ENCODE measurements around the gene RTN4R. TPM values are rescaled to one million over a fixed set of nuclear protein-coding genes. Genes with fewer than 3 reads are reported as not detected.
"Not testable (repeated sequence)": the region's sequence is repeated elsewhere in the genome, so short reads cannot be mapped to it uniquely, and the experiment has no call there.

RTN4R gene
- total and polyA plus RNA-seq, 3 donors from 2014 or later, result 2.1 to 6.1 (median 5.1) TPM

GRCh38 chr22:20292108-20292507 is 24.0 kb upstream of the RTN4R start:
- no peak overlapping the region for H3K4me3 ChIP-seq
- H3K27me3 ChIP-seq, result no peaks in the 10 kb centered on the region
- 75 to 92% methylated on average over 5 of the region's 5 CpGs for whole genome bisulfite sequencing, 2 donors
- H3K36me3 ChIP-seq (ENCODE audit: low read depth, missing control alignments), result no peaks in the 10 kb centered on the region
- no peak for TF ChIP-seq CTCF (IDR thresholded peaks at IDR 0.05)
- no peak for TF ChIP-seq POLR2A (IDR thresholded peaks at IDR 0.05)
- H3K27ac ChIP-seq, result no peak overlapping the region
- no peak for DNase-seq
- no peaks in the 10 kb centered on the region for H3K9me3 ChIP-seq
- intact Hi-C loops (cut with DNase I; ENCODE audit: low total_unique reads), result no loop called here
- no peaks in the 10 kb centered on the region for H3K4me1 ChIP-seq

- Histone ChIP-seq H3K9me3 (no peaks in the 10 kb centered on the region), H3K27ac (no peak overlapping the region), H3K4me1 (no peaks in the 10 kb centered on the region), H3K4me3 (no peak overlapping the region), H3K36me3 (ENCODE audit: low read depth, missing control alignments) (no peaks in the 10 kb centered on the region), H3K27me3 (no peaks in the 10 kb centered on the region)
- 58 to 67% methylated on average over 11 of the region's 11 CpGs for WGBS, 2 donors
- intact Hi-C loops (cut with DNase I; ENCODE audit: low total_unique reads), result no loop called here
- TF ChIP-seq POLR2A (IDR thresholded peaks at IDR 0.05), result no peak
- TF ChIP-seq CTCF (IDR thresholded peaks at IDR 0.05), result no peak
- no peak for DNase-seq
These were observed 23.5 kb upstream of the RTN4R start for GRCh38 chr22:20291604-20292063.

GRCh38 chr22:20291249-20291586 is 23.1 kb upstream of the RTN4R start:
- Histone ChIP-seq H3K9me3 (no peaks in the 10 kb centered on the region), H3K4me1 (no peaks in the 10 kb centered on the region), H3K36me3 (ENCODE audit: low read depth, missing control alignments) (no peaks in the 10 kb centered on the region), H3K27ac (no peak overlapping the region), H3K4me3 (no peak overlapping the region), H3K27me3 (no peaks in the 10 kb centered on the region)
- no peak for DNase-seq
- no peak for TF ChIP-seq POLR2A (IDR thresholded peaks at IDR 0.05)
- TF ChIP-seq CTCF (IDR thresholded peaks at IDR 0.05), result no peak
- intact Hi-C loops (cut with DNase I; ENCODE audit: low total_unique reads), result no loop called here
- 71 to 88% methylated on average over 3 to 5 of the region's 5 CpGs for WGBS, 2 donors

- 86 to 90% methylated on average over 2 to 12 of the region's 13 CpGs for WGBS, 2 donors
- H3K9me3 ChIP-seq, result no peaks in the 10 kb centered on the region
- TF ChIP-seq POLR2A (IDR thresholded peaks at IDR 0.05), result no peak
- no peak for TF ChIP-seq CTCF (IDR thresholded peaks at IDR 0.05)
- DNase-seq, result no peak
- no peaks in the 10 kb centered on the region for H3K27me3 ChIP-seq
- H3K36me3 ChIP-seq (ENCODE audit: low read depth, missing control alignments), result no peaks in the 10 kb centered on the region
- no peak overlapping the region for H3K27ac ChIP-seq
- no peak overlapping the region for H3K4me3 ChIP-seq
- H3K4me1 ChIP-seq, result no peaks in the 10 kb centered on the region
- intact Hi-C loops (cut with DNase I; ENCODE audit: low total_unique reads), result no loop called here
These were observed 22.6 kb upstream of the RTN4R start for GRCh38 chr22:20290578-20291248.

- intact Hi-C loops (cut with DNase I; ENCODE audit: low total_unique reads), result no loop called here
- 83 to 94% methylated on average over 2 to 10 of the region's 10 CpGs for WGBS, 2 donors
- Histone ChIP-seq H3K27ac (no peak overlapping the region), H3K36me3 (ENCODE audit: low read depth, missing control alignments) (no peaks in the 10 kb centered on the region), H3K4me1 (no peaks in the 10 kb centered on the region), H3K4me3 (no peak overlapping the region), H3K9me3 (no peaks in the 10 kb centered on the region), H3K27me3 (no peaks in the 10 kb centered on the region)
- TF ChIP-seq POLR2A (IDR thresholded peaks at IDR 0.05) (no peak), CTCF (IDR thresholded peaks at IDR 0.05) (no peak)
- no peak for DNase-seq
These were observed 21.9 kb upstream of the RTN4R start for GRCh38 chr22:20290045-20290392.

- H3K27ac ChIP-seq; H3K27me3 ChIP-seq; intact Hi-C loops (cut with DNase I; ENCODE audit: low total_unique reads); H3K4me3 ChIP-seq; H3K9me3 ChIP-seq; H3K36me3 ChIP-seq (ENCODE audit: low read depth, missing control alignments); H3K4me1 ChIP-seq: not testable (repeated sequence)
- 60 to 81% methylated on average over 18 of the region's 23 CpGs for WGBS, 2 donors
- DNase-seq, result peak; percentile 51
These were observed 21.3 kb upstream of the RTN4R start for GRCh38 chr22:20289182-20290044.

Measured in testis (tissue), 3 donors.